Muscle of leg (tissue), 9 donors: ENCODE results near the gene CST11. TPM values are rescaled to one million over a fixed set of nuclear protein-coding genes. Genes with fewer than 3 reads are reported as not detected.

Experiments used
- polyA plus RNA-seq, 8 donors: library from polyadenylated mRNA; unstranded; fragments of 120-200 nt; gene quantifications; one replicate each; pipeline versions ENCODE4 v1.2.1 to v1.2.3, GENCODE V29; 2013; ENCODE audit warnings: inconsistent platforms in 1 of 8, low replicate concordance in 1 of 8; ENCODE audit not compliant: insufficient read length in 8 of 8, insufficient read depth in 1 of 8
- total RNA-seq: library from RNA; stranded (reverse); fragments of 120-200 nt; gene quantifications from one replicate; pipeline ENCODE4 v1.2.4, GENCODE V29; 2013

CST11 gene
- total and polyA plus RNA-seq, 9 donors = not detected

Other genes starting within 250 kb of the CST11 start
- gene NXT1, start 102.1 kb downstream of the CST11 start, total RNA-seq = 19.4 TPM
- 10 to 100 TPM; 12.5 to 16.1 (median 13.8) TPM for gene NXT1, start 102.1 kb downstream of the CST11 start, polyA plus RNA-seq
- gene GZF1, start 90.7 kb downstream of the CST11 start, total RNA-seq = 10.8 TPM
- 10 to 100 TPM in 4 of 8 donors, 1 to 10 TPM in 4; 7.1 to 13.9 (median 9.8) TPM for gene GZF1, start 90.7 kb downstream of the CST11 start, polyA plus RNA-seq
- gene NAPB, start 31.4 kb downstream of the CST11 start, total RNA-seq = 7.5 TPM
- gene NAPB, start 31.4 kb downstream of the CST11 start, polyA plus RNA-seq = 1 to 10 TPM; 5.6 to 9.2 (median 6.9) TPM
- gene CSTL1, start 13.2 kb downstream of the CST11 start, total RNA-seq = not detected
- gene CSTL1, start 13.2 kb downstream of the CST11 start, polyA plus RNA-seq = not detected
- gene CST8, start 38.2 kb upstream of the CST11 start, total RNA-seq = not detected
- not detected for gene CST8, start 38.2 kb upstream of the CST11 start, polyA plus RNA-seq
- not detected for gene CST9L, start 115.6 kb upstream of the CST11 start, total RNA-seq
- gene CST9L, start 115.6 kb upstream of the CST11 start, polyA plus RNA-seq = not detected
- not detected for gene CST9, start 153.0 kb upstream of the CST11 start, total RNA-seq
- gene CST9, start 153.0 kb upstream of the CST11 start, polyA plus RNA-seq = not detected
- gene CST3, start 185.1 kb upstream of the CST11 start, total RNA-seq = 70.0 TPM
- 100 to 1,000 TPM in 7 of 8 donors, 10 to 100 TPM in 1; 84.7 to 145 (median 115) TPM for gene CST3, start 185.1 kb upstream of the CST11 start, polyA plus RNA-seq
- not detected for gene CST4, start 236.2 kb upstream of the CST11 start, total RNA-seq
- gene CST4, start 236.2 kb upstream of the CST11 start, polyA plus RNA-seq = not detected